WTC11 (cell line): ENCODE results near the gene ITGA8.

Experiments
- CBFB ChIP-seq: sonication (generic); formaldehyde crosslinking; IDR thresholded peaks from 2 replicates; pipeline ENCODE4 v1.8.1; 2022; ENCODE audit warnings: mild to moderate bottlenecking, low read depth, missing genetic modification reagents
- NFYB ChIP-seq: sonication (generic); formaldehyde crosslinking; conservative IDR thresholded peaks from 2 replicates; pipeline ENCODE4 v1.8.0; 2022; ENCODE audit warnings: low read depth, missing genetic modification reagents
- SP1 ChIP-seq: sonication (generic); formaldehyde crosslinking; conservative IDR thresholded peaks from 2 replicates; pipeline ENCODE4 v1.8.1; 2022; ENCODE audit warnings: missing genetic modification reagents
- ZBTB21 ChIP-seq: sonication (generic); formaldehyde crosslinking; IDR thresholded peaks from 2 replicates; pipeline ENCODE4 v1.8.1; 2023; ENCODE audit warnings: mild to moderate bottlenecking, missing genetic modification reagents, borderline replicate concordance
- ZNF317 ChIP-seq: sonication (generic); formaldehyde crosslinking; IDR thresholded peaks from 2 replicates; pipeline ENCODE4 v1.8.1; 2023; ENCODE audit warnings: low read depth, mild to moderate bottlenecking, moderate library complexity, missing genetic modification reagents, borderline replicate concordance
- ZNF396 ChIP-seq: fragments of 250-450 bp; sonication (Bioruptor Pico); IDR thresholded peaks from 2 replicates; pipeline ENCODE4 v1.8.0; 2021; ENCODE audit warnings: mild to moderate bottlenecking, moderate library complexity, borderline replicate concordance
- TF ChIP-seq, protein P1 (sequence below): fragments of 200-600 bp; IDR thresholded peaks from 2 replicates; pipeline ENCODE4 v1.8.0; 2022; ENCODE audit warnings: antibody characterized with exemption
- TF ChIP-seq, protein P2 (sequence below): sonication (generic); formaldehyde crosslinking; IDR thresholded peaks from 2 replicates; pipeline ENCODE4 v1.8.0; 2022; ENCODE audit warnings: mild to moderate bottlenecking, missing genetic modification reagents
- TF ChIP-seq, protein P3 (sequence below): fragments of 250-450 bp; sonication (Bioruptor Pico); IDR thresholded peaks from 2 replicates; pipeline ENCODE4 v1.9.0; 2021; ENCODE audit warnings: mild to moderate bottlenecking

DNA sequence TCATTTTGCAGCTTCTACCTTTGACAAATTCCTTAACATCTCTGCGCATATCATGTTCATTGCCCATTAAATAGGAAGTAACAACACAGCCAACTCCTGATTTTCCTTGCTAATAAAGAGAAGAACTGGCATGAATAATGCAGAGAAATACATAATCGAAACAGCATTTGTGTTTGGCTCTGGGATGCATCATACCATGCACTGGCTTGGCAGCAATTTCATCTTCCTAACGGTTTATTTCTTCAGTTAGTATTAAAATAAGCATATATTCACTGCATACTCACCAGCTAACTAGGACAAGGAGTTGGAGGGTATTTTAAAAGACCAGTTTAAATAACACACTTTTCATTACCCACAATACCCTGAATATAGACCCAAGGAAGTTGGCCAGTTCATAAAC lies 132.5 kb downstream of the ITGA8 start:
- no peak for TF ChIP-seq ZNF317 (CRISPR knock-in tag)
- TF ChIP-seq, protein P1, sequence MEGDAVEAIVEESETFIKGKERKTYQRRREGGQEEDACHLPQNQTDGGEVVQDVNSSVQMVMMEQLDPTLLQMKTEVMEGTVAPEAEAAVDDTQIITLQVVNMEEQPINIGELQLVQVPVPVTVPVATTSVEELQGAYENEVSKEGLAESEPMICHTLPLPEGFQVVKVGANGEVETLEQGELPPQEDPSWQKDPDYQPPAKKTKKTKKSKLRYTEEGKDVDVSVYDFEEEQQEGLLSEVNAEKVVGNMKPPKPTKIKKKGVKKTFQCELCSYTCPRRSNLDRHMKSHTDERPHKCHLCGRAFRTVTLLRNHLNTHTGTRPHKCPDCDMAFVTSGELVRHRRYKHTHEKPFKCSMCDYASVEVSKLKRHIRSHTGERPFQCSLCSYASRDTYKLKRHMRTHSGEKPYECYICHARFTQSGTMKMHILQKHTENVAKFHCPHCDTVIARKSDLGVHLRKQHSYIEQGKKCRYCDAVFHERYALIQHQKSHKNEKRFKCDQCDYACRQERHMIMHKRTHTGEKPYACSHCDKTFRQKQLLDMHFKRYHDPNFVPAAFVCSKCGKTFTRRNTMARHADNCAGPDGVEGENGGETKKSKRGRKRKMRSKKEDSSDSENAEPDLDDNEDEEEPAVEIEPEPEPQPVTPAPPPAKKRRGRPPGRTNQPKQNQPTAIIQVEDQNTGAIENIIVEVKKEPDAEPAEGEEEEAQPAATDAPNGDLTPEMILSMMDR: no peak
- TF ChIP-seq, protein P2, sequence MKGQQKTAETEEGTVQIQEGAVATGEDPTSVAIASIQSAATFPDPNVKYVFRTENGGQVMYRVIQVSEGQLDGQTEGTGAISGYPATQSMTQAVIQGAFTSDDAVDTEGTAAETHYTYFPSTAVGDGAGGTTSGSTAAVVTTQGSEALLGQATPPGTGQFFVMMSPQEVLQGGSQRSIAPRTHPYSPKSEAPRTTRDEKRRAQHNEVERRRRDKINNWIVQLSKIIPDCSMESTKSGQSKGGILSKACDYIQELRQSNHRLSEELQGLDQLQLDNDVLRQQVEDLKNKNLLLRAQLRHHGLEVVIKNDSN (CRISPR knock-in tag): no peak
- TF ChIP-seq SP1 (CRISPR knock-in tag): no peak
- TF ChIP-seq NFYB: no peak
- no peak for TF ChIP-seq ZBTB21
- no peak for TF ChIP-seq ZNF396 (CRISPR knock-in tag)
- no peak for TF ChIP-seq CBFB (CRISPR knock-in tag)
- TF ChIP-seq, protein P3, sequence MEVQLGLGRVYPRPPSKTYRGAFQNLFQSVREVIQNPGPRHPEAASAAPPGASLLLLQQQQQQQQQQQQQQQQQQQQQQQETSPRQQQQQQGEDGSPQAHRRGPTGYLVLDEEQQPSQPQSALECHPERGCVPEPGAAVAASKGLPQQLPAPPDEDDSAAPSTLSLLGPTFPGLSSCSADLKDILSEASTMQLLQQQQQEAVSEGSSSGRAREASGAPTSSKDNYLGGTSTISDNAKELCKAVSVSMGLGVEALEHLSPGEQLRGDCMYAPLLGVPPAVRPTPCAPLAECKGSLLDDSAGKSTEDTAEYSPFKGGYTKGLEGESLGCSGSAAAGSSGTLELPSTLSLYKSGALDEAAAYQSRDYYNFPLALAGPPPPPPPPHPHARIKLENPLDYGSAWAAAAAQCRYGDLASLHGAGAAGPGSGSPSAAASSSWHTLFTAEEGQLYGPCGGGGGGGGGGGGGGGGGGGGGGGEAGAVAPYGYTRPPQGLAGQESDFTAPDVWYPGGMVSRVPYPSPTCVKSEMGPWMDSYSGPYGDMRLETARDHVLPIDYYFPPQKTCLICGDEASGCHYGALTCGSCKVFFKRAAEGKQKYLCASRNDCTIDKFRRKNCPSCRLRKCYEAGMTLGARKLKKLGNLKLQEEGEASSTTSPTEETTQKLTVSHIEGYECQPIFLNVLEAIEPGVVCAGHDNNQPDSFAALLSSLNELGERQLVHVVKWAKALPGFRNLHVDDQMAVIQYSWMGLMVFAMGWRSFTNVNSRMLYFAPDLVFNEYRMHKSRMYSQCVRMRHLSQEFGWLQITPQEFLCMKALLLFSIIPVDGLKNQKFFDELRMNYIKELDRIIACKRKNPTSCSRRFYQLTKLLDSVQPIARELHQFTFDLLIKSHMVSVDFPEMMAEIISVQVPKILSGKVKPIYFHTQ: no peak
